ENCODE measurements around the gene TMEM192.
"Not testable (repeated sequence)": the region's sequence is repeated elsewhere in the genome, so short reads cannot be mapped to it uniquely, and the experiment has no call there.

TMEM192 gene

GRCh38 chr4:165129924-165130323, 17.3 kb upstream of the TMEM192 start:
- H3K27me3 ChIP-seq (ENCODE audit: control insufficient read depth, insufficient read depth, low read length), result no peaks in the 10 kb centered on the region
- no peaks in the 10 kb centered on the region for H3K9me3 ChIP-seq (ENCODE audit: control insufficient read depth, low read length)
- no peaks in the 10 kb centered on the region for H3K4me1 ChIP-seq (ENCODE audit: control insufficient read depth, insufficient read depth, low read length)
- H3K4me3 ChIP-seq (ENCODE audit: low read length), result no peak overlapping the region
- no peak overlapping the region for H3K9ac ChIP-seq (ENCODE audit: low read length)
- no peaks in the 10 kb centered on the region for H3K36me3 ChIP-seq (ENCODE audit: control insufficient read depth, insufficient read depth, low read length)

- not testable (repeated sequence) for H3K4me3 ChIP-seq (ENCODE audit: low read length); H3K4me1 ChIP-seq (ENCODE audit: control insufficient read depth, insufficient read depth, low read length); H3K9ac ChIP-seq (ENCODE audit: low read length); H3K36me3 ChIP-seq (ENCODE audit: control insufficient read depth, insufficient read depth, low read length); H3K27me3 ChIP-seq (ENCODE audit: control insufficient read depth, insufficient read depth, low read length); H3K9me3 ChIP-seq (ENCODE audit: control insufficient read depth, low read length)
Observed at GRCh38 chr4:165125869-165126499, 13.3 kb upstream of the TMEM192 start.

GRCh38 chr4:165124488-165124887, 11.8 kb upstream of the TMEM192 start:
- Histone ChIP-seq H3K4me3 (ENCODE audit: low read length) (no peak overlapping the region), H3K36me3 (ENCODE audit: control insufficient read depth, insufficient read depth, low read length) (no peaks in the 10 kb centered on the region), H3K9me3 (ENCODE audit: control insufficient read depth, low read length) (no peaks in the 10 kb centered on the region), H3K9ac (ENCODE audit: low read length) (no peak overlapping the region), H3K4me1 (ENCODE audit: control insufficient read depth, insufficient read depth, low read length) (no peaks in the 10 kb centered on the region), H3K27me3 (ENCODE audit: control insufficient read depth, insufficient read depth, low read length) (no peaks in the 10 kb centered on the region)

- Histone ChIP-seq H3K9ac (ENCODE audit: low read length) (no peak overlapping the region), H3K4me1 (ENCODE audit: control insufficient read depth, insufficient read depth, low read length) (no peaks in the 10 kb centered on the region)
Observed at GRCh38 chr4:165118256-165118909, 5.7 kb upstream of the TMEM192 start.

GRCh38 chr4:165115301-165115700, 2.6 kb upstream of the TMEM192 start:
- Histone ChIP-seq H3K4me1 (ENCODE audit: control insufficient read depth, insufficient read depth, low read length) (no peaks in the 10 kb centered on the region), H3K27me3 (ENCODE audit: control insufficient read depth, insufficient read depth, low read length) (no peaks in the 10 kb centered on the region), H3K36me3 (ENCODE audit: control insufficient read depth, insufficient read depth, low read length) (no peaks in the 10 kb centered on the region), H3K4me3 (ENCODE audit: low read length) (no peak overlapping the region), H3K9me3 (ENCODE audit: control insufficient read depth, low read length) (no peaks in the 10 kb centered on the region), H3K9ac (ENCODE audit: low read length) (no peak overlapping the region)

More at GRCh38 chr4:165118256-165118909, 5.7 kb upstream of the TMEM192 start:
- Histone ChIP-seq H3K36me3 (ENCODE audit: control insufficient read depth, insufficient read depth, low read length) (no peaks in the 10 kb centered on the region), H3K9me3 (ENCODE audit: control insufficient read depth, low read length) (no peaks in the 10 kb centered on the region), H3K4me3 (ENCODE audit: low read length) (no peak overlapping the region), H3K27me3 (ENCODE audit: control insufficient read depth, insufficient read depth, low read length) (no peaks in the 10 kb centered on the region)

- Histone ChIP-seq H3K9ac (ENCODE audit: low read length) (peak overlapping the region; percentile 87), H3K4me3 (ENCODE audit: low read length) (peak overlapping the region; percentile 48), H3K27me3 (ENCODE audit: control insufficient read depth, insufficient read depth, low read length) (no peaks in the 10 kb centered on the region), H3K4me1 (ENCODE audit: control insufficient read depth, insufficient read depth, low read length) (no peaks in the 10 kb centered on the region), H3K36me3 (ENCODE audit: control insufficient read depth, insufficient read depth, low read length) (no peaks in the 10 kb centered on the region), H3K9me3 (ENCODE audit: control insufficient read depth, low read length) (no peaks in the 10 kb centered on the region)
Observed at GRCh38 chr4:165111906-165112367, 723 bp downstream of the TMEM192 start.

GRCh38 chr4:165106518-165106917, 6.1 kb downstream of the TMEM192 start:
- no peaks in the 10 kb centered on the region for H3K4me1 ChIP-seq (ENCODE audit: control insufficient read depth, insufficient read depth, low read length)
- H3K9ac ChIP-seq (ENCODE audit: low read length), result no peak overlapping the region
- no peaks in the 10 kb centered on the region for H3K27me3 ChIP-seq (ENCODE audit: control insufficient read depth, insufficient read depth, low read length)
- H3K9me3 ChIP-seq (ENCODE audit: control insufficient read depth, low read length), result no peaks in the 10 kb centered on the region
- H3K36me3 ChIP-seq (ENCODE audit: control insufficient read depth, insufficient read depth, low read length), result no peaks in the 10 kb centered on the region
- no peak overlapping the region for H3K4me3 ChIP-seq (ENCODE audit: low read length)

- H3K9me3 ChIP-seq (ENCODE audit: control insufficient read depth, low read length), result no peaks in the 10 kb centered on the region
- no peak overlapping the region for H3K4me3 ChIP-seq (ENCODE audit: low read length)
- H3K4me1 ChIP-seq (ENCODE audit: control insufficient read depth, insufficient read depth, low read length), result no peaks in the 10 kb centered on the region
- no peaks in the 10 kb centered on the region for H3K27me3 ChIP-seq (ENCODE audit: control insufficient read depth, insufficient read depth, low read length)
- H3K36me3 ChIP-seq (ENCODE audit: control insufficient read depth, insufficient read depth, low read length), result no peaks in the 10 kb centered on the region
- no peak overlapping the region for H3K9ac ChIP-seq (ENCODE audit: low read length)
Observed at GRCh38 chr4:165101641-165102040, 11.0 kb downstream of the TMEM192 start.

- no peaks in the 10 kb centered on the region for H3K4me1 ChIP-seq (ENCODE audit: control insufficient read depth, insufficient read depth, low read length)
- H3K27me3 ChIP-seq (ENCODE audit: control insufficient read depth, insufficient read depth, low read length), result no peaks in the 10 kb centered on the region
- no peak overlapping the region for H3K9ac ChIP-seq (ENCODE audit: low read length)
- H3K9me3 ChIP-seq (ENCODE audit: control insufficient read depth, low read length), result no peaks in the 10 kb centered on the region
- H3K36me3 ChIP-seq (ENCODE audit: control insufficient read depth, insufficient read depth, low read length), result no peaks in the 10 kb centered on the region
- H3K4me3 ChIP-seq (ENCODE audit: low read length), result no peak overlapping the region
Observed at GRCh38 chr4:165096776-165097175, 15.9 kb downstream of the TMEM192 start.

- no peaks in the 10 kb centered on the region for H3K27me3 ChIP-seq (ENCODE audit: control insufficient read depth, insufficient read depth, low read length)
- no peak overlapping the region for H3K4me3 ChIP-seq (ENCODE audit: low read length)
- H3K9me3 ChIP-seq (ENCODE audit: control insufficient read depth, low read length), result no peaks in the 10 kb centered on the region
- no peak overlapping the region for H3K9ac ChIP-seq (ENCODE audit: low read length)
- no peaks in the 10 kb centered on the region for H3K4me1 ChIP-seq (ENCODE audit: control insufficient read depth, insufficient read depth, low read length)
- H3K36me3 ChIP-seq (ENCODE audit: control insufficient read depth, insufficient read depth, low read length), result no peaks in the 10 kb centered on the region
Observed at GRCh38 chr4:165095291-165095690, 17.4 kb downstream of the TMEM192 start.

GRCh38 chr4:165094873-165095272, 17.8 kb downstream of the TMEM192 start:
- H3K27me3 ChIP-seq (ENCODE audit: control insufficient read depth, insufficient read depth, low read length), result no peaks in the 10 kb centered on the region
- no peaks in the 10 kb centered on the region for H3K36me3 ChIP-seq (ENCODE audit: control insufficient read depth, insufficient read depth, low read length)
- H3K4me1 ChIP-seq (ENCODE audit: control insufficient read depth, insufficient read depth, low read length), result no peaks in the 10 kb centered on the region
- no peak overlapping the region for H3K9ac ChIP-seq (ENCODE audit: low read length)
- H3K9me3 ChIP-seq (ENCODE audit: control insufficient read depth, low read length), result no peaks in the 10 kb centered on the region
- H3K4me3 ChIP-seq (ENCODE audit: low read length), result no peak overlapping the region

- H3K27me3 ChIP-seq (ENCODE audit: control insufficient read depth, insufficient read depth, low read length); H3K9ac ChIP-seq (ENCODE audit: low read length); H3K9me3 ChIP-seq (ENCODE audit: control insufficient read depth, low read length); H3K4me1 ChIP-seq (ENCODE audit: control insufficient read depth, insufficient read depth, low read length); H3K4me3 ChIP-seq (ENCODE audit: low read length); H3K36me3 ChIP-seq (ENCODE audit: control insufficient read depth, insufficient read depth, low read length): not testable (repeated sequence)
Observed at GRCh38 chr4:165092187-165092586, 20.5 kb downstream of the TMEM192 start.

All from mucosa of stomach (tissue), 1 donor.